Suprapubic skin (tissue), 4 donors: Measurements from ENCODE around the gene ELSPBP1.

Experiments
- EP300 ChIP-seq: sonication (generic); formaldehyde crosslinking; IDR thresholded peaks from one replicate; pipeline ENCODE4 v1.6.1; 2017; ENCODE audit warnings: antibody characterized with exemption
- POLR2A ChIP-seq, 2 donors: fragments of 450-650 bp; IDR thresholded peaks; one replicate each; pipeline ENCODE4 v1.6.1; 2017; ENCODE audit warnings: antibody characterized with exemption in 2 of 2, mild to moderate bottlenecking in 2 of 2, moderate library complexity in 2 of 2
- POLR2AphosphoS5 ChIP-seq, 3 donors: sonication (generic); formaldehyde crosslinking; IDR thresholded peaks; one replicate each; pipeline ENCODE4 v1.6.1; 2017; ENCODE audit warnings: antibody characterized with exemption in 3 of 3
- TF ChIP-seq, protein P1 (sequence below), 2 donors: fragments of 200-600 bp in 1 of 2; fragments of 450-650 bp in 1 of 2; sonication (generic) in 1 of 2; IDR thresholded peaks; one replicate each; pipeline ENCODE4 v1.5.1; 2016 to 2019; ENCODE audit warnings: antibody characterized with exemption in 2 of 2, mild to moderate bottlenecking in 1 of 2, moderate library complexity in 1 of 2

DNA sequence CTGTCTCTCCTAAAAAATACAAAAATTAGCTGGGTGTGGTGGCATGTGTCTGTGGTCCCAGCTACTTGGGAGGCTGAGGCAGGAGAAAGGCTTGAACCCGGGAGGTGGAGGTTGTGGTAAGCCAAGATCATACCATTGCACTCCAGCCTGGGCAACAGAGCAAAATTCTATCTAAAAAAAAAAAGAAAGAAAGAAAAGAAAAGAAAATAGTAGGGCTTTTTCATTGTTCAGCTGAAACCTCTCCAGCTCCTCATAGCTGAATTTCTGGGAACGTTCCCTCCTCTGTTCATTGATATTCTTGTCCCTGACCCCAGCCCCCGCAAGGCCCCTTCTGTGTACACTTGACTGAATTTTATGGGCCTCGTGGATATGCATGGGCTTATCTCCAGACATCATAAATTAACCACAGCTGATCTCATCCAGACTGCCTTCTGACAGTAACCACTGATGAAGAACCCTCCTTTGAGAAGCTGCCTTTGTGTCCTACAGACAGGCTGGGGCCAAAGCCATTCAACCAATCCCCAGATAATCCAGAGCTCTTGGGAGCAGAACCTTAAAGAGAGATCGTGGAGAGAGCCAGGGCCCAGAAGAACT is at the start of gene ELSPBP1:
- TF ChIP-seq, protein P1, sequence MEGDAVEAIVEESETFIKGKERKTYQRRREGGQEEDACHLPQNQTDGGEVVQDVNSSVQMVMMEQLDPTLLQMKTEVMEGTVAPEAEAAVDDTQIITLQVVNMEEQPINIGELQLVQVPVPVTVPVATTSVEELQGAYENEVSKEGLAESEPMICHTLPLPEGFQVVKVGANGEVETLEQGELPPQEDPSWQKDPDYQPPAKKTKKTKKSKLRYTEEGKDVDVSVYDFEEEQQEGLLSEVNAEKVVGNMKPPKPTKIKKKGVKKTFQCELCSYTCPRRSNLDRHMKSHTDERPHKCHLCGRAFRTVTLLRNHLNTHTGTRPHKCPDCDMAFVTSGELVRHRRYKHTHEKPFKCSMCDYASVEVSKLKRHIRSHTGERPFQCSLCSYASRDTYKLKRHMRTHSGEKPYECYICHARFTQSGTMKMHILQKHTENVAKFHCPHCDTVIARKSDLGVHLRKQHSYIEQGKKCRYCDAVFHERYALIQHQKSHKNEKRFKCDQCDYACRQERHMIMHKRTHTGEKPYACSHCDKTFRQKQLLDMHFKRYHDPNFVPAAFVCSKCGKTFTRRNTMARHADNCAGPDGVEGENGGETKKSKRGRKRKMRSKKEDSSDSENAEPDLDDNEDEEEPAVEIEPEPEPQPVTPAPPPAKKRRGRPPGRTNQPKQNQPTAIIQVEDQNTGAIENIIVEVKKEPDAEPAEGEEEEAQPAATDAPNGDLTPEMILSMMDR (IDR thresholded peaks at IDR 0.05), result no peak
- TF ChIP-seq POLR2A (IDR thresholded peaks at IDR 0.05), result no peak
- no peak for TF ChIP-seq POLR2AphosphoS5 (IDR thresholded peaks at IDR 0.05)
- no peak for TF ChIP-seq EP300
